Measurements from ENCODE around the gene NT5DC4. TPM values are rescaled to one million over a fixed set of nuclear protein-coding genes. Genes with fewer than 3 reads are reported as not detected.

The NT5DC4 gene
- total and polyA plus RNA-seq, 2 of the 8 experiments (the other 6 are each of a cell fraction or from before 2014, with no cell fraction given), result not detected

DNA sequence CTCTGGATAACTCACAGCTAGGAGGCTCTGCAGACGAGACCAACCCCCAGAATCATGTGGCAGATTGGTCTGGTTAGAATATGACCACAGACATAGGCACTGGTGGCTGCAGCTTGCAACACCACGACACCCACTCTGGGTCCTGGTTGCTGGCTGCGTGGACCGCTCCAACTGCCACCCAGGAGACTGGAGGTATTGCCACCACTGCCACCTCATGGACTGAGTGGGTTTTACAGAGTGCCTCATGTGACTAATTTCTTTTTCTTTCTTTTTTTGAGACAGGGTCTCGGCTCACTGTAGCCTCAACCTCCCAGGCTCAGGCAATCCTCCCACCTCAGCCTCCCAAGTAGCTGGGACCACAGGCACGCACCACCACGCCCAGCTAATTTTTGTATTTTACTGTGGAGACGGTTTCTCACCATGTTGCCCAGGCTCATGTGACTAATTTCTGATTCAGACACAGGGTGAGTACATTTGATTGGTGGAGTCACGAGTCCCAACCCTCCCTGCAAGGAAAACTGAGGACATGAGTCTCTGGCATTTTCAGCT is 29.9 kb upstream of the NT5DC4 start:
- H3K23ac ChIP-seq (ENCODE audit: insufficient read length), result no peak overlapping the region
- POLR2A ChIA-PET (ENCODE audit: partially characterized antibody), result interaction anchor here (0.9 kb wide), 1 partner anchor 46 kb away, joined by 3 read pairs; no protein-coding TSS in a partner anchor
- CTCF ChIA-PET (ENCODE audit: partially characterized antibody), result interaction anchor here (0.6 to 4.9 kb wide), 21 partner anchors 9 to 494 kb away, joined by 3 to 37 read pairs (median 4); no protein-coding TSS in a partner anchor
- no peaks in the 10 kb centered on the region for H3K23me2 ChIP-seq (ENCODE audit: low read depth, low read length)
- H4K8ac ChIP-seq (ENCODE audit: extremely low read depth, insufficient read depth, low read length), result no peak overlapping the region; the same call in 1 of the 2 replicates
- no peak overlapping the region for H3K4me2 ChIP-seq (ENCODE audit: insufficient read depth in 1 of 2, low read depth in 2 of 2, low read length in 2 of 2)
- H4K91ac ChIP-seq (replicated peaks; ENCODE audit: insufficient read length, low read length), result no peak overlapping the region
- no peak overlapping the region for H3K27ac ChIP-seq (ENCODE audit: low read depth, low read length)
- no peak overlapping the region for H4K5ac ChIP-seq (ENCODE audit: insufficient read length, low read depth, low read length)
- H4K20me1 ChIP-seq (replicated peaks in 1 of 2; ENCODE audit: control insufficient read depth in 1 of 2, insufficient read depth in 2 of 2, low read length in 2 of 2), result no peaks in the 10 kb centered on the region
- H2BK120ac ChIP-seq (replicated peaks; ENCODE audit: low read depth, low read length), result no peak overlapping the region
- FAIRE-seq, result no peak
- H3K14ac ChIP-seq (ENCODE audit: insufficient read length), result no peak overlapping the region
- H3K9me3 ChIP-seq (ENCODE audit: insufficient read depth in 2 of 2, low read depth in 1 of 2, low read length in 1 of 2), result no peaks in the 10 kb centered on the region
- H3K27me3 ChIP-seq (replicated peaks in 1 of 4; ENCODE audit: control insufficient read depth in 3 of 4, extremely low read depth in 1 of 4, insufficient read depth in 3 of 4, low read length in 3 of 4), result no peaks in the 10 kb centered on the region
- no peak overlapping the region for H2BK12ac ChIP-seq (ENCODE audit: low read depth, low read length)
- no peak overlapping the region for H2AK5ac ChIP-seq (ENCODE audit: low read depth, low read length)
- no peak overlapping the region for H3K4ac ChIP-seq (replicated peaks; ENCODE audit: insufficient read length, low read depth, low read length)
- H2BK5ac ChIP-seq (ENCODE audit: low read depth, low read length), result no peak overlapping the region
- no peak overlapping the region for H2BK15ac ChIP-seq (ENCODE audit: low read length)
- H2BK20ac ChIP-seq (ENCODE audit: low read length), result no peak overlapping the region
- peak overlapping the region; percentile 98; the same call in 1 of the 2 replicates for H2AFZ ChIP-seq (ENCODE audit: low read length)
- peaks cover 0 to 6% (median 3%) of the 10 kb centered on the region in 4 experiments; a peak in 4 of 7 replicates for H3K4me1 ChIP-seq (replicated peaks in 1 of 4; ENCODE audit: control insufficient read depth in 3 of 4, insufficient read depth in 4 of 4, low read length in 3 of 4)
- H3K18ac ChIP-seq (ENCODE audit: extremely low read depth, low read length), result no peak overlapping the region
- 81% methylated on average over 9 of the region's 9 CpGs; no CpG with 5 or more reads in 1 of the 2 experiments for WGBS, 2 experiments (ENCODE audit: extremely low coverage in 1 of 2, insufficient coverage in 1 of 2, insufficient read length in 1 of 2, insufficient replicate concordance in 2 of 2, low coverage in 1 of 2, low lambda C conversion rate in 2 of 2, missing lambda C conversion rate in 1 of 2)
- no peak overlapping the region for H3K9ac ChIP-seq (replicated peaks in 1 of 4; ENCODE audit: extremely low read depth in 1 of 4, low read depth in 3 of 4, low read length in 3 of 4)
- no peak overlapping the region for H3K56ac ChIP-seq (replicated peaks; ENCODE audit: insufficient read length, low read depth, low read length)
- no peaks in the 10 kb centered on the region for H3K79me1 ChIP-seq (ENCODE audit: low read depth, low read length)
- no peak overlapping the region for H3K4me3 ChIP-seq (ENCODE audit: extremely low read depth in 1 of 4, insufficient read depth in 2 of 4, low read depth in 3 of 4, low read length in 4 of 4)
- H3K79me2 ChIP-seq (ENCODE audit: control insufficient read depth in 1 of 2, insufficient read depth in 2 of 2, low read length in 2 of 2), result no peaks in the 10 kb centered on the region
- peak; percentile 7 to 62 for DNase-seq (ENCODE audit: low read depth in 1 of 2, low spot score in 2 of 2)
- no peaks in the 10 kb centered on the region for H3K36me3 ChIP-seq (ENCODE audit: control insufficient read depth in 2 of 4, insufficient read depth in 4 of 4, low read length in 3 of 4)
- TF ChIP-seq RBBP5 (IDR thresholded peaks at IDR 0.05; ENCODE audit: borderline replicate concordance, low read depth, low read length), result no peak
- TF ChIP-seq HDAC2 (IDR thresholded peaks at IDR 0.05; ENCODE audit: borderline replicate concordance in 1 of 2, low read depth in 2 of 2, low read length in 2 of 2), result peak in 1 of 2 experiments; percentile 11; a peak in 1 of 4 replicates
- no peak for TF ChIP-seq POLR2A (IDR thresholded peaks at IDR 0.05; ENCODE audit: control extremely low read depth in 1 of 2, low read depth in 2 of 2, low read length in 2 of 2)
- TF ChIP-seq JUN (IDR thresholded peaks at IDR 0.05; ENCODE audit: low read depth, low read length), result no peak
- no peak for TF ChIP-seq KDM5A (IDR thresholded peaks at IDR 0.05; ENCODE audit: low read length)
- TF ChIP-seq SRF (IDR thresholded peaks at IDR 0.05; ENCODE audit: low read depth, low read length), result no peak
- no peak for TF ChIP-seq CHD1 (IDR thresholded peaks at IDR 0.05; ENCODE audit: low read depth, low read length)
- TF ChIP-seq CREB1 (IDR thresholded peaks at IDR 0.05), result no peak
- no peak for TF ChIP-seq BACH1 (IDR thresholded peaks at IDR 0.05; ENCODE audit: low read length)
- TF ChIP-seq ASH2L (IDR thresholded peaks at IDR 0.05; ENCODE audit: low read length), result no peak
- no peak for TF ChIP-seq BRCA1 (IDR thresholded peaks at IDR 0.05; ENCODE audit: low read depth, low read length)
- TF ChIP-seq BCL11A (IDR thresholded peaks at IDR 0.05; ENCODE audit: low read depth in 2 of 2, low read length in 2 of 2), result no peak

Data from H1 (cell line).